K562 (cell line): ENCODE measurements around the gene PRKCB. TPM values are rescaled to one million over a fixed set of nuclear protein-coding genes. Genes with fewer than 3 reads are reported as not detected.
A peak's percentile ranks its signal among the peaks of the same experiment; 100 is the strongest.

Experiments used
- EP300 ChIP-seq: IDR thresholded peaks from 2 replicates; pipeline ENCODE4 v1.6.1; 2012; ENCODE audit warnings: low read length, improper control_type of control experiment
- MYNN ChIP-seq, 2 experiments: sonication (generic); formaldehyde crosslinking in 1 of 2; IDR thresholded peaks; 2 replicates each; pipeline versions ENCODE4 v1.5.0 to v1.6.1; 2016 to 2020; ENCODE audit warnings: antibody characterized with exemption in 1 of 2, missing genetic modification reagents in 1 of 2
- REST ChIP-seq, 2 experiments: fragments of 450-650 bp; formaldehyde crosslinking in 1 of 2; IDR thresholded peaks; 2 replicates each; pipeline versions ENCODE4 v1.4.0 to v1.6.1; 2014 to 2020; ENCODE audit warnings: mild to moderate bottlenecking in 2 of 2, borderline replicate concordance in 1 of 2, low read depth in 1 of 2
- polyA plus RNA-seq, 8 experiments: library from polyadenylated mRNA; depleted of rRNA in 4 of 8; stranded (reverse) in 5 of 8; unstranded in 3 of 8; fragments of >200 nt; fragmentation: Nextera tagmentation in 2 of 8; fragmentation: Illumina TruSeq in 1 of 8; extraction: Ambion mirVana in 2 of 8; extraction: Trizol in 1 of 8; gene quantifications; 2 replicates each; pipeline versions ENCODE4 v1.2.1 to v1.2.3, GENCODE V29; 2011 to 2014; ENCODE audit warnings: inconsistent platforms in 1 of 8, missing spikeins in 1 of 8
- total RNA-seq, 7 experiments: library from RNA; depleted of rRNA in 6 of 7; stranded (reverse); fragments of >200 nt in 6 of 7; fragmentation: Illumina TruSeq in 2 of 7; extraction: Trizol in 2 of 7; gene quantifications; 2 replicates each; pipeline versions ENCODE4 v1.2.1 to v1.2.3, GENCODE V29; 2011 to 2021; ENCODE audit warnings: low replicate concordance in 1 of 7

Gene PRKCB
- total and polyA plus RNA-seq, 9 of the 15 experiments (the other 6 are each of a cell fraction or from before 2014, with no cell fraction given): 49.9 to 276 (median 148) TPM

GRCh38 chr16:23863511-23864422 is 28.0 kb downstream of the PRKCB start (continued):
- TF ChIP-seq REST (IDR thresholded peaks at IDR 0.05; ENCODE audit: borderline replicate concordance) (peak; percentile 20; the same call in 1 of the 2 replicates), REST (CRISPR knock-in tag; IDR thresholded peaks at IDR 0.05; ENCODE audit: low read depth) (no peak), MYNN (IDR thresholded peaks at IDR 0.05) (peak; percentile 99), MYNN (CRISPR knock-in tag; IDR thresholded peaks at IDR 0.05) (peak; percentile 88; the same call in 1 of the 2 replicates), EP300 (peak; percentile 41)
